D721Med (cell line): ENCODE data around the gene MLEC.
"Not testable (repeated sequence)": the region's sequence is repeated elsewhere in the genome, so short reads cannot be mapped to it uniquely, and the experiment has no call there.

Experiments
- DNase-seq: peaks from one replicate; pipeline ENCODE4 v3.0.0; 2011; ENCODE audit warnings: low spot score; ENCODE audit not compliant: insufficient read length
- FAIRE-seq: peaks from 2 replicates; lab custom pipeline; 2011; peaks lifted over from hg19 to GRCh38; lab: Jason Lieb, UNC
- CTCF ChIP-seq: IDR thresholded peaks from 2 replicates; pipeline ENCODE4 v1.5.1; 2012; ENCODE audit warnings: mild to moderate bottlenecking, control low read depth; ENCODE audit not compliant: insufficient read depth; ENCODE audit errors: missing control alignments

The MLEC gene

GRCh38 chr12:120663741-120664140 is 23.2 kb upstream of the MLEC start:
- FAIRE-seq, result no peak
- no peak for TF ChIP-seq CTCF
- DNase-seq, result no peak

- DNase-seq, result no peak
- TF ChIP-seq CTCF, result no peak
- FAIRE-seq, result no peak
Measured at GRCh38 chr12:120666571-120667390, 20.2 kb upstream of the MLEC start.

- no peak for TF ChIP-seq CTCF
- DNase-seq (no peak), FAIRE-seq (no peak)
Measured at GRCh38 chr12:120668091-120668867, 18.7 kb upstream of the MLEC start.

- TF ChIP-seq CTCF, result no peak
- DNase-seq, result no peak
- no peak for FAIRE-seq
Measured at GRCh38 chr12:120668868-120669840, 17.8 kb upstream of the MLEC start.

- not testable (repeated sequence) for DNase-seq, FAIRE-seq
Measured at GRCh38 chr12:120670237-120670636, 16.7 kb upstream of the MLEC start.

GRCh38 chr12:120670667-120671066 is 16.3 kb upstream of the MLEC start:
- DNase-seq (no peak), FAIRE-seq (no peak)
- no peak for TF ChIP-seq CTCF

GRCh38 chr12:120674097-120674636 is 12.8 kb upstream of the MLEC start:
- FAIRE-seq (no peak), DNase-seq (no peak)
- TF ChIP-seq CTCF, result no peak
